Spleen (tissue), 7 donors: ENCODE measurements around the gene GPBP1.

ENCODE experiments used
- CTCF ChIP-seq, 11 experiments: fragments of 200-600 bp in 7 of 11; fragments of 450-650 bp in 4 of 11; sonication (generic) in 4 of 11; IDR thresholded peaks in 8 of 11; conservative IDR thresholded peaks in 3 of 11; 1 replicate in 7 of 11; 2 replicates in 4 of 11; pipeline versions ENCODE4 v1.4.0 to v1.8.0; 2016 to 2021; ENCODE audit warnings: antibody characterized with exemption in 11 of 11, inconsistent platforms in 4 of 11, mild to moderate bottlenecking in 1 of 11
- POLR2A ChIP-seq, 3 donors: fragments of 450-650 bp; IDR thresholded peaks; one replicate each; pipeline ENCODE4 v1.5.1; 2017; ENCODE audit warnings: antibody characterized with exemption in 3 of 3, mild to moderate bottlenecking in 1 of 3
- POLR2AphosphoS5 ChIP-seq, 3 donors: sonication (generic); formaldehyde crosslinking; IDR thresholded peaks; one replicate each; pipeline ENCODE4 v1.5.1; 2017; ENCODE audit warnings: antibody characterized with exemption in 3 of 3
- donor health status: DM: no; HTN: no; CAD: no; lungs with moderate emphysema.
- donor health status: DM: no; HTN: no; CAD: no.
- donor health status: DM: no; HTN: no; CAD: no.

GRCh38 chr5:57155033-57155432 is 18.8 kb upstream of the GPBP1 start:
- TF ChIP-seq CTCF (IDR thresholded peaks at IDR 0.05 in 8 of 11, conservative IDR thresholded peaks at IDR 0.05 in 3 of 11) = no peak
- TF ChIP-seq POLR2A (IDR thresholded peaks at IDR 0.05) = no peak
- TF ChIP-seq POLR2AphosphoS5 (IDR thresholded peaks at IDR 0.05) = no peak
